Measurements from ENCODE around the gene C2CD3.

C2CD3 gene

GRCh38 chr11:74020539-74020938, 150.3 kb downstream of the C2CD3 start:
- DNase-seq (ENCODE audit: low read depth in 2 of 2): no peak

- peak; percentile 46 to 57 for DNase-seq (ENCODE audit: low read depth in 2 of 2)
Observed at GRCh38 chr11:74019860-74020259, 150.9 kb downstream of the C2CD3 start.

- DNase-seq (ENCODE audit: low read depth in 2 of 2): no peak
Observed at GRCh38 chr11:74019104-74019738, 151.6 kb downstream of the C2CD3 start.

GRCh38 chr11:74018331-74019005, 152.3 kb downstream of the C2CD3 start:
- DNase-seq (ENCODE audit: low read depth in 2 of 2): no peak

GRCh38 chr11:74017631-74018030, 153.2 kb downstream of the C2CD3 start:
- DNase-seq (ENCODE audit: low read depth in 2 of 2): no peak

- DNase-seq (ENCODE audit: low read depth in 2 of 2): no peak
Observed at GRCh38 chr11:74015919-74016684, 154.7 kb downstream of the C2CD3 start.

GRCh38 chr11:74014880-74015279, 155.9 kb downstream of the C2CD3 start:
- no peak for DNase-seq (ENCODE audit: low read depth in 2 of 2)

GRCh38 chr11:74013141-74013540, 157.7 kb downstream of the C2CD3 start:
- DNase-seq (ENCODE audit: low read depth in 2 of 2): no peak

GRCh38 chr11:74012074-74012809, 158.6 kb downstream of the C2CD3 start:
- DNase-seq (ENCODE audit: low read depth in 2 of 2): no peak

- no peak for DNase-seq (ENCODE audit: low read depth in 2 of 2)
Observed at GRCh38 chr11:74011360-74012073, 159.3 kb downstream of the C2CD3 start.

- no peak for DNase-seq (ENCODE audit: low read depth in 2 of 2)
Observed at GRCh38 chr11:74010306-74011300, 160.2 kb downstream of the C2CD3 start.

- DNase-seq (ENCODE audit: low read depth in 2 of 2): no peak
Observed at GRCh38 chr11:74009675-74010305, 161.0 kb downstream of the C2CD3 start.

- no peak for DNase-seq (ENCODE audit: low read depth in 2 of 2)
Observed at GRCh38 chr11:74009230-74009547, 161.6 kb downstream of the C2CD3 start.

- no peak for DNase-seq (ENCODE audit: low read depth in 2 of 2)
Observed at GRCh38 chr11:74008373-74009229, 162.2 kb downstream of the C2CD3 start, which contains the start of gene UCP3. Gene UCP3 (minus strand): TSS chr11:74009085. CDS start chr11:74007042, 2,043 bp downstream.

- DNase-seq (ENCODE audit: low read depth in 2 of 2): no peak
Observed at GRCh38 chr11:74007691-74008372, 163.0 kb downstream of the C2CD3 start.

GRCh38 chr11:74006743-74007304, 164.0 kb downstream of the C2CD3 start:
- no peak for DNase-seq (ENCODE audit: low read depth in 2 of 2)

GRCh38 chr11:74005721-74006517, 164.9 kb downstream of the C2CD3 start:
- no peak for DNase-seq (ENCODE audit: low read depth in 2 of 2)
